AG04450 (cell line): Measurements from ENCODE around the gene COIL. TPM values are rescaled to one million over a fixed set of nuclear protein-coding genes. Genes with fewer than 3 reads are reported as not detected.

ENCODE experiments used
- CTCF ChIA-PET: fragments of 300-600, 350-600 bp; formaldehyde crosslinking; extraction: SDS; loops from one replicate; lab custom pipeline; 2022; ENCODE audit warnings: antibody characterized with exemption, inconsistent platforms; lab: Charles Lee
- POLR2A ChIA-PET: fragments of 350-600 bp; formaldehyde crosslinking; extraction: SDS; loops from one replicate; lab custom pipeline; 2021; ENCODE audit warnings: antibody characterized with exemption, inconsistent platforms; lab: Yijun Ruan, JAX
- DNase-seq: peaks from one replicate; pipeline ENCODE4 v3.0.0-alpha.2; 2011; ENCODE audit warnings: low read depth, low spot score
- H3K27ac ChIP-seq: one replicate; pipeline ENCODE4 v1.5.1; 2012; ENCODE audit warnings: low read depth, low read length, control low read depth
- H3K27me3 ChIP-seq: one replicate; pipeline ENCODE4 v1.6.0; 2012; ENCODE audit warnings: low read length; ENCODE audit not compliant: control insufficient read depth, insufficient read depth
- H3K4me3 ChIP-seq: 2 replicates; pipeline ENCODE4 v1.5.1; 2011; ENCODE audit warnings: mild to moderate bottlenecking, low read depth, low read length, control low read depth
- H3K9me3 ChIP-seq: 2 replicates; pipeline ENCODE4 v1.5.1; 2012; ENCODE audit warnings: low read length; ENCODE audit not compliant: control insufficient read depth, insufficient read depth
- CTCF ChIP-seq: IDR thresholded peaks from 2 replicates; pipeline ENCODE4 v1.5.1; 2011; ENCODE audit warnings: low read depth, low read length, control low read depth, inconsistent platforms
- polyA plus RNA-seq: library from polyadenylated mRNA; depleted of rRNA; stranded (reverse); fragments of >200 nt; gene quantifications from 2 replicates; pipeline ENCODE4 v1.2.3, GENCODE V29; 2011

The COIL gene
- polyA plus RNA-seq, 1 experiment = 8.2 TPM

- no peak for TF ChIP-seq CTCF
- POLR2A ChIA-PET = no interaction called here
These were observed 27.6 kb downstream of the COIL start for GRCh38 chr17:56933151-56933745.

GRCh38 chr17:56930739-56931337, 30.0 kb downstream of the COIL start:
- CTCF ChIA-PET = interaction anchor here (1.0 to 3.1 kb wide), 2 partner anchors 110 to 112 kb away, joined by 4 to 10 read pairs; no protein-coding TSS in a partner anchor
- Histone ChIP-seq H3K27me3 (no peaks in the 10 kb centered on the region), H3K9me3 (peaks cover 4% of the 10 kb centered on the region), H3K4me3 (no peak overlapping the region), H3K27ac (no peak overlapping the region)
- no peak for DNase-seq
- POLR2A ChIA-PET = interaction anchor here (1.0 kb wide), 1 partner anchor 17 kb away, joined by 3 read pairs; no protein-coding TSS in a partner anchor
- no peak for TF ChIP-seq CTCF

More at GRCh38 chr17:56933151-56933745, 27.6 kb downstream of the COIL start:
- CTCF ChIA-PET = interaction anchor here (1.6 kb wide), 1 partner anchor 113 kb away, joined by 4 read pairs; no protein-coding TSS in a partner anchor
- H3K27me3 ChIP-seq = no peaks in the 10 kb centered on the region
- no peak overlapping the region for H3K4me3 ChIP-seq
- H3K9me3 ChIP-seq = peaks cover 4% of the 10 kb centered on the region
- no peak overlapping the region for H3K27ac ChIP-seq
- no peak for DNase-seq

GRCh38 chr17:56929362-56929969, 31.4 kb downstream of the COIL start:
- no peaks in the 10 kb centered on the region for H3K27me3 ChIP-seq
- H3K9me3 ChIP-seq = peaks cover 4% of the 10 kb centered on the region
- DNase-seq = no peak
- no peak overlapping the region for H3K27ac ChIP-seq
- POLR2A ChIA-PET = no interaction called here
- no peak overlapping the region for H3K4me3 ChIP-seq
- TF ChIP-seq CTCF = no peak
- CTCF ChIA-PET = interaction anchor here (1.1 to 3.1 kb wide), 2 partner anchors 31 to 110 kb away, joined by 3 to 10 read pairs; partner anchors contain the start of gene COIL

GRCh38 chr17:56928586-56928985, 32.3 kb downstream of the COIL start:
- Histone ChIP-seq H3K27me3 (no peaks in the 10 kb centered on the region), H3K4me3 (no peak overlapping the region), H3K9me3 (peaks cover 4% of the 10 kb centered on the region), H3K27ac (no peak overlapping the region)
- no peak for TF ChIP-seq CTCF
- DNase-seq = no peak
- ChIA-PET POLR2A (no interaction called here), CTCF (interaction anchor here (1.1 to 1.3 kb wide), 2 partner anchors 32 to 109 kb away, joined by 3 to 5 read pairs; partner anchors contain the start of gene COIL)
